ENCODE measurements around the gene SFXN5. TPM values are rescaled to one million over a fixed set of nuclear protein-coding genes. Genes with fewer than 3 reads are reported as not detected.
A peak's percentile ranks its signal among the peaks of the same experiment; 100 is the strongest.

Gene SFXN5
- total RNA-seq, 6 experiments from 2014 or later: 33.1 to 73.4 (median 56.6) TPM

DNA sequence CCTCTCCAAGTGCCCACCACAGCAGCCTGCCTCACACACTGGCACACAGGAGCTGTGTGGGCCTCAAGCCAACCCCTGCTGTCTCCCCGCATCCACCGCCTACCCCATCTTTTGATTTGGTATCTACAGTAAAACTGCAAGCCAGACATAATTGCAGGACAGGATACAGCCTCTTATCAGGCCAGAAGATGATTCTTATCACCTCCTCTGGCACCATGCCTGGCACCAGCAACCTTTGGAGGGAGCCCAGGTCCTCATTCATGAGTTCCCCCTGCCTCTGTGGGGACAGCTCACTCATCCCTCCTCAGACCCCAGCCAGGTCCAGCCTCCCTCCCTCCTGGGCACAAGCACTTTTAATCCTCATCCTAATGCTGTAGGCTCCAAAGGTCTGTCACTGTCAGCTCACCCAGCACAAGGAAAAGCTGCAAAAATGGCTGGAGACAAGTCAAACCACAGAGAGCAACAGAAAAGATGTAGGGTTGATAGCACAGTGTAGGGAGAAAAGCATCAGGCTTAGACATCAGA, 31.6 kb upstream of the SFXN5 start:
- TF ChIP-seq, protein P1, sequence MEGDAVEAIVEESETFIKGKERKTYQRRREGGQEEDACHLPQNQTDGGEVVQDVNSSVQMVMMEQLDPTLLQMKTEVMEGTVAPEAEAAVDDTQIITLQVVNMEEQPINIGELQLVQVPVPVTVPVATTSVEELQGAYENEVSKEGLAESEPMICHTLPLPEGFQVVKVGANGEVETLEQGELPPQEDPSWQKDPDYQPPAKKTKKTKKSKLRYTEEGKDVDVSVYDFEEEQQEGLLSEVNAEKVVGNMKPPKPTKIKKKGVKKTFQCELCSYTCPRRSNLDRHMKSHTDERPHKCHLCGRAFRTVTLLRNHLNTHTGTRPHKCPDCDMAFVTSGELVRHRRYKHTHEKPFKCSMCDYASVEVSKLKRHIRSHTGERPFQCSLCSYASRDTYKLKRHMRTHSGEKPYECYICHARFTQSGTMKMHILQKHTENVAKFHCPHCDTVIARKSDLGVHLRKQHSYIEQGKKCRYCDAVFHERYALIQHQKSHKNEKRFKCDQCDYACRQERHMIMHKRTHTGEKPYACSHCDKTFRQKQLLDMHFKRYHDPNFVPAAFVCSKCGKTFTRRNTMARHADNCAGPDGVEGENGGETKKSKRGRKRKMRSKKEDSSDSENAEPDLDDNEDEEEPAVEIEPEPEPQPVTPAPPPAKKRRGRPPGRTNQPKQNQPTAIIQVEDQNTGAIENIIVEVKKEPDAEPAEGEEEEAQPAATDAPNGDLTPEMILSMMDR (IDR thresholded peaks at IDR 0.05): no peak
- TF ChIP-seq POLR2A (IDR thresholded peaks at IDR 0.05): no peak
- Histone ChIP-seq H3K9me3 (no peaks in the 10 kb centered on the region), H3K27ac (no peak overlapping the region), H3K4me3 (no peak overlapping the region), H3K4me1 (no peaks in the 10 kb centered on the region), H3K36me3 (no peaks in the 10 kb centered on the region), H3K27me3 (no peaks in the 10 kb centered on the region)
- ATAC-seq: no peak
- WGBS (ENCODE audit: insufficient coverage, low coverage, low lambda C conversion rate, missing lambda C conversion rate): 57% methylated on average over 2 of the region's 2 CpGs
- intact Hi-C loops (cut with DNase I): no loop called here
- DNase-seq: peak in 1 of 3 donors; percentile 11

DNA sequence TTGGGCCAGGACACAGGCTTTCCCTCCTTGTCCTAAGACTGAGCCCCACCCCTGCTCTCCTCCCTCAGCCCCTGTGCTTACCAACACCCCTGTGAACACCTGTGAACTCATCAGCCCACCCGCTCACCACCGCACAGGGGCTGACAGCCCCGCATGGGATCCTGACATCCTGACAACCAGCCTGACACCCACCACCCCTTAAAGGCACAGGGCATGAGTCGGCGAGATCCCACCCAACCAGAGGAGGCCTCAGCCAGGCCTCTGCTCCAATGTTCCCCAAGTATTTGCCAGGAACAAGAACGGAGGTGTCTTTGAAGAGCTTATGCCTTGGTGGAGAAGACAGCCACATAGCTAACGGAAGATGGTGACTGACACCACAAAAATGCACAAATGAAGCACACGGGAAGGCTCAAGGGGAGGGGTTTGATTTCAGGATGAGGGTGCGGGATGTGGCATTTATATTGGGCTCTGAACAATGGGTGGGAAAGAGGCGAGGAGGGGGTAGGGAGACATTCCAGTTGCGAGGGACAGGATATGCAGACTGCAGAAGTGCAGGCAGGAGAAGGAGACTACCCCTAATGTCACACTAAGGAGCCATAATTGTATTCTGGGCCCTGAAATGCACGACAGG, 30.2 kb upstream of the SFXN5 start:
- TF ChIP-seq, protein P1 (IDR thresholded peaks at IDR 0.05): no peak
- TF ChIP-seq POLR2A (IDR thresholded peaks at IDR 0.05): no peak
- 83% methylated on average over 9 of the region's 12 CpGs for WGBS (ENCODE audit: insufficient coverage, low coverage, low lambda C conversion rate, missing lambda C conversion rate)
- no peaks in the 10 kb centered on the region for H3K27me3 ChIP-seq

DNA sequence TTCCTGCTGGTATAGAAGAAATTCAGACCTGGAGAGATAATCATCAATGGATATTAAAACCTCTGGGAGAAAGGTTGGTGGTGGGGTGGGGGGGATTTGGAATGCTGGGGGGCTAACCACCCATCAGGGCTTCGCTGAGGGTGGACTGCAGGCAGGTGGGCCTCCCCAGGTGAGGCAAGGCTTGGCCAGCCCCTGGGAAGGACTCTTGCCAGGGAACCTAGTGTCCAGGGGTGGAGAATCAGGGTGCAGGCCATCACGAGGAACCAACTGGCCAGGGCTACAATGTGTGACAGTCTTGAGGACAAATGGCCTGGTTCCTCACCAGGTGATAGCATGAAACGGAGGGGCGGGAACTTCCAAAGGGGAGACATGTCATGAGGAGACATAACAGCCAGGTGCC, 29.4 kb upstream of the SFXN5 start:
- no peak for ATAC-seq
- TF ChIP-seq, protein P1 (IDR thresholded peaks at IDR 0.05): no peak
- TF ChIP-seq POLR2A (IDR thresholded peaks at IDR 0.05): no peak
- Histone ChIP-seq H3K27ac (no peak overlapping the region), H3K4me3 (no peak overlapping the region), H3K9me3 (no peaks in the 10 kb centered on the region), H3K4me1 (no peaks in the 10 kb centered on the region), H3K27me3 (no peaks in the 10 kb centered on the region), H3K36me3 (no peaks in the 10 kb centered on the region)
- intact Hi-C loops (cut with DNase I): no loop called here
- peak in 1 of 3 donors; percentile 3 for DNase-seq
- 100% methylated on average over 3 of the region's 4 CpGs for WGBS (ENCODE audit: insufficient coverage, low coverage, low lambda C conversion rate, missing lambda C conversion rate)

More for the DNA sequence above, 30.2 kb upstream of the SFXN5 start:
- DNase-seq (peak in 1 of 3 donors; percentile 7), ATAC-seq (no peak)
- Histone ChIP-seq H3K4me1 (no peaks in the 10 kb centered on the region), H3K4me3 (no peak overlapping the region), H3K9me3 (no peaks in the 10 kb centered on the region), H3K36me3 (no peaks in the 10 kb centered on the region), H3K27ac (no peak overlapping the region)
- intact Hi-C loops (cut with DNase I): no loop called here

DNA sequence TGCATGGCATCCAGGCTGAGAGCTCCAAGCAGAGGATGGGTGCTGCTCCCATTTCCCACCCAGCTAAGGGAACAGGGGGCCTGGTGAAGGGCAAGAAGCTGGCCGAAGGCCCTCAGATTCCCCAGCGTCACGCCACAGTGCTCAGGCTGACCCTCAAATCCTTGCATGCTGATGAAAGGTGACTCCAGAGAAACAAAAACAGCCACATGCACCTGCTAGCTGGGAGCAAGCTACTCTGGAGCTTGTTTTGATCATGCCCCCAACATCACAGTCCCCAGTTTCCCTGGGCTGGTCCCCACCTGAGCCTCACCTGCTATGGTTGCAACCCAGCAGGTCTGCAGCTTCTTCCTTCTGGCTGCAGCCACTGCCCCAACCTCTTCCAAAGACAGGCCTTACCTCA, 28.0 kb upstream of the SFXN5 start:
- WGBS (ENCODE audit: insufficient coverage, low coverage, low lambda C conversion rate, missing lambda C conversion rate): no CpG with 5 or more reads among the region's 3 CpGs
- Histone ChIP-seq H3K27ac (no peak overlapping the region), H3K9me3 (no peaks in the 10 kb centered on the region), H3K4me3 (no peak overlapping the region), H3K36me3 (no peaks in the 10 kb centered on the region), H3K4me1 (no peaks in the 10 kb centered on the region), H3K27me3 (no peaks in the 10 kb centered on the region)
- TF ChIP-seq, protein P1 (IDR thresholded peaks at IDR 0.05): no peak
- no peak for TF ChIP-seq POLR2A (IDR thresholded peaks at IDR 0.05)
- ATAC-seq (no peak), DNase-seq (peak in 1 of 3 donors; percentile 26)
- intact Hi-C loops (cut with DNase I): no loop called here

Data from right lobe of liver (tissue), 6 donors.